B cell (primary cell): ENCODE measurements around the gene SEPTIN5. TPM values are rescaled to one million over a fixed set of nuclear protein-coding genes. Genes with fewer than 3 reads are reported as not detected.

Source experiments
- ATAC-seq: fragments of 200-7000 bp; cut with Tn5 transposase; one replicate; pipeline ENCODE4 v1.10.0; 2021; ENCODE audit warnings: low read depth, mild to moderate bottlenecking, moderate number of reproducible peaks, moderate library complexity
- CTCF ChIA-PET: fragments of 350-600 bp; sonication (Branson Sonifier 250); formaldehyde crosslinking; loops from one replicate; lab custom pipeline; 2021; ENCODE audit warnings: antibody characterized with exemption, inconsistent platforms; lab: Charles Lee
- POLR2A ChIA-PET: fragments of 350-600 bp; sonication (Branson Sonifier 250); formaldehyde crosslinking; loops from one replicate; lab custom pipeline; 2021; ENCODE audit warnings: antibody characterized with exemption; lab: Charles Lee
- DNase-seq: peaks from one replicate; pipeline ENCODE4 v3.0.0; 2013
- H2AFZ ChIP-seq: 2 replicates; pipeline ENCODE4 v1.6.1; 2012; ENCODE audit warnings: mild to moderate bottlenecking, low read depth, low read length; ENCODE audit not compliant: insufficient read depth, poor library complexity, severe bottlenecking
- H3K27ac ChIP-seq, 2 donors: 1 replicate in 1 of 2; 2 replicates in 1 of 2; pipeline ENCODE4 v1.5.1; 2012 to 2013; ENCODE audit warnings: low read length in 2 of 2, mild to moderate bottlenecking in 2 of 2, moderate library complexity in 1 of 2
- H3K27me3 ChIP-seq, 4 experiments: fragments of 200-600 bp in 1 of 4; sonication (generic) in 1 of 4; replicated peaks in 1 of 4; 1 replicate in 2 of 4; 2 replicates in 2 of 4; pipeline versions ENCODE4 v1.6.1 to v1.7.0; 2013 to 2016; ENCODE audit warnings: low read length in 3 of 4, mild to moderate bottlenecking in 2 of 4, mixed read lengths in 1 of 4, moderate library complexity in 1 of 4; ENCODE audit not compliant: insufficient read depth in 4 of 4, control insufficient read depth in 3 of 4; ENCODE audit errors: control extremely low read depth in 1 of 4
- H3K36me3 ChIP-seq, 2 experiments: replicated peaks in 1 of 2; 1 replicate in 1 of 2; 2 replicates in 1 of 2; pipeline versions ENCODE4 v1.6.1 to v1.7.1; 2013; ENCODE audit warnings: low read length in 1 of 2; ENCODE audit not compliant: insufficient read depth in 2 of 2, control insufficient read depth in 1 of 2; ENCODE audit errors: control extremely low read depth in 1 of 2, extremely low read depth in 1 of 2
- H3K4me1 ChIP-seq, 2 donors: fragments of 200-600 bp in 1 of 2; sonication (generic) in 1 of 2; 1 replicate in 1 of 2; 2 replicates in 1 of 2; pipeline versions ENCODE4 v1.5.1 to v1.6.1; 2013 to 2017; ENCODE audit warnings: low read length in 2 of 2; ENCODE audit not compliant: control insufficient read depth in 2 of 2, insufficient read depth in 2 of 2
- H3K4me2 ChIP-seq: replicated peaks from 2 replicates; pipeline ENCODE3; 2012; ENCODE audit warnings: mild to moderate bottlenecking, low read depth, low read length; ENCODE audit not compliant: poor library complexity, severe bottlenecking
- H3K4me3 ChIP-seq, 5 experiments: fragments of 200-600 bp in 1 of 5; sonication (generic) in 1 of 5; 1 replicate in 3 of 5; 2 replicates in 2 of 5; pipeline versions ENCODE4 v1.5.1 to v1.7.0; 2011 to 2016; ENCODE audit warnings: low read length in 4 of 5, mild to moderate bottlenecking in 4 of 5, low read depth in 2 of 5, control low read depth in 1 of 5, moderate library complexity in 1 of 5; ENCODE audit not compliant: insufficient read depth in 1 of 5; ENCODE audit errors: control extremely low read depth in 1 of 5, extremely low read depth in 1 of 5
- H3K79me2 ChIP-seq: fragments of 200-600 bp; sonication (generic); one replicate; pipeline ENCODE4 v1.6.0; 2016; ENCODE audit warnings: low read length; ENCODE audit not compliant: control insufficient read depth, insufficient read depth
- H3K9ac ChIP-seq: fragments of 200-600 bp; sonication (generic); 2 replicates; pipeline ENCODE4 v1.6.1; 2017; ENCODE audit warnings: mild to moderate bottlenecking, low read length, moderate library complexity
- H3K9me3 ChIP-seq, 3 donors: one replicate each; pipeline versions ENCODE4 v1.6.1 to v1.7.1; 2013; ENCODE audit warnings: low read length in 2 of 3; ENCODE audit not compliant: control insufficient read depth in 2 of 3, insufficient read depth in 1 of 3; ENCODE audit errors: control extremely low read depth in 1 of 3
- H4K20me1 ChIP-seq: 2 replicates; pipeline ENCODE4 v1.6.0; 2012; ENCODE audit warnings: mild to moderate bottlenecking, low read length; ENCODE audit not compliant: insufficient read depth, control insufficient read depth, poor library complexity, severe bottlenecking
- H3K27ac Mint-ChIP-seq: one replicate; pipeline ENCODE4 v1.8.0; 2021; ENCODE audit warnings: mixed read lengths
- H3K27me3 Mint-ChIP-seq: one replicate; pipeline ENCODE4 v1.8.0; 2021; ENCODE audit warnings: mixed read lengths
- H3K4me1 Mint-ChIP-seq: one replicate; pipeline ENCODE4 v1.8.0; 2021; ENCODE audit warnings: mixed read lengths
- H3K4me3 Mint-ChIP-seq: one replicate; pipeline ENCODE4 v1.8.0; 2021; ENCODE audit warnings: mixed read lengths
- H3K9me3 Mint-ChIP-seq: one replicate; pipeline ENCODE4 v1.8.0; 2022; ENCODE audit warnings: mixed read lengths; ENCODE audit not compliant: insufficient read depth
- EZH2 ChIP-seq: IDR thresholded peaks from 2 replicates; pipeline ENCODE4 v1.6.1; 2012; ENCODE audit warnings: borderline replicate concordance, low read depth, mild to moderate bottlenecking, moderate library complexity, low read length; ENCODE audit not compliant: insufficient read depth, poor library complexity, severe bottlenecking
- WGBS: methylation state at CpG from one replicate; pipeline ENCODE4 v1.1.5; 2013; ENCODE audit warnings: missing lambda C conversion rate; ENCODE audit not compliant: insufficient coverage; 5-methylcytosine and 5-hydroxymethylcytosine counted together
- intact Hi-C: fragments of 100-400 bp; cut with micrococcal nuclease; formaldehyde crosslinking; loops from one replicate; pipeline ENCODE4 v1.10.0; 2022
- polyA plus RNA-seq: library from polyadenylated mRNA; depleted of rRNA; stranded (reverse); fragments of >200 nt; gene quantifications from 2 replicates; pipeline ENCODE4 v1.2.3, GENCODE V29; 2012
- total RNA-seq, 2 donors: library from RNA; stranded (reverse); fragments of 120-200 nt in 1 of 2; gene quantifications; 1 replicate in 1 of 2; 2 replicates in 1 of 2; pipeline versions ENCODE4 v1.2.3 to v1.2.4, GENCODE V29; 2013 to 2022
- TF ChIP-seq, protein P1 (sequence below): fragments of 200-600 bp; IDR thresholded peaks from one replicate; pipeline ENCODE4 v1.8.0; 2022; ENCODE audit warnings: antibody characterized with exemption, mild to moderate bottlenecking

SEPTIN5 gene
- total and polyA plus RNA-seq, 2 donors (not counting 1 experiment from before 2014, with no cell fraction given) = 0.06 TPM; not detected in 1

DNA sequence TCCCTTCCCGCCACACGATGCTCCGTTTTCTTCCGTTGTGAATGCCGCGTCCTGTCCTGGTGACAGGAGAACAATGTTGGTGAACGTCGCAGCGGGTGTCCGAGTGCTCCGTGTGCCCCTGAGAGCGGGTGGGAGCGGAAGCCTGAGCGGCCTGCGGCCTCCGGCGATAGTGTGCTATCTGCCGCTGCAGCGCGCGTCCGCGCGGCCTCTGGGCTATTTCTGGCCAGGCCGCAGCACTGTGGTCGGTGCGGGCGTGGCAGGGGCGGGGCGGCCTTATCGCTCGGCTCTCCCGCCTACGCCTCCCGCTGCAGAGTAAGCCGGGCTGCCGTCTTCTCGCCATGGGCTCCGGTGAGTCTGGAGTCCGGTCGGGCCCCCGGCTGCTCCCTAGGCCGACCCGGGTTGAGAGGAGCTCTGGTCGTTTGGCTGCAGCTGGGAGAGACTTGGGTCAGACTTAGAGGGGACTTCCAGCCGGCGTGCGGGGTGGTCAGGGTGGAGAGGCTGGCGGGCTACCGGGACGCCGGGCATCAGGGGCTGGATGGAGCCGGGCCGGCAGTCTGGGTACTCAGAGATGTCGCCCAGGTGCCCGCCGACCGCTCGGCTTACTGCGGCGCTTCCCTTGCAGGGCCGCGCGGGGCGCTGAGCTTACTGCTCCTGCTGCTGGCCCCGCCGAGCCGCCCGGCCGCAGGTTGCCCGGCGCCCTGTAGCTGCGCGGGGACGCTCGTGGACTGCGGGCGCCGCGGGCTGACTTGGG is 9.1 kb downstream of the SEPTIN5 start, which contains the start of gene GP1BB:
GP1BB (plus strand) TSS at position 308 of the 751 bp plus-strand sequence; CDS start at position 339, 31 bp downstream.
- intact Hi-C loops = no loop called here
- ChIA-PET POLR2A (interaction anchor here (0.6 kb wide), 1 partner anchor 175 kb away, joined by 3 read pairs; no protein-coding TSS in a partner anchor), CTCF (interaction anchor here (1.0 kb wide), 1 partner anchor 187 kb away, joined by 5 read pairs; no protein-coding TSS in a partner anchor)
- 5% methylated on average over 80 of the region's 80 CpGs for WGBS
- H3K27ac Mint-ChIP-seq = no peak within 1 kb of the TSS
- peaks cover 0 to 48% (median 14%) of the 10 kb centered on the region in 4 experiments for H3K27me3 ChIP-seq
- peaks cover 0 to 14% (median 0%) of the 10 kb centered on the region in 3 donors for H3K9me3 ChIP-seq
- H4K20me1 ChIP-seq = no peaks in the 10 kb centered on the region
- H3K4me2 ChIP-seq = peak within 1 kb of the TSS; percentile 67
- DNase-seq (no peak), ATAC-seq (peak; percentile 71)
- peaks cover 10 to 27% of the 10 kb centered on the region in 2 donors for H3K4me1 ChIP-seq
- H3K9ac ChIP-seq = no peak within 1 kb of the TSS
- peaks cover 43% of the 10 kb centered on the region for H3K27me3 Mint-ChIP-seq
- H3K4me3 ChIP-seq = peak within 1 kb of the TSS in 3 of 5 experiments; percentile 15 to 36 (median 23)
- TF ChIP-seq, protein P1, sequence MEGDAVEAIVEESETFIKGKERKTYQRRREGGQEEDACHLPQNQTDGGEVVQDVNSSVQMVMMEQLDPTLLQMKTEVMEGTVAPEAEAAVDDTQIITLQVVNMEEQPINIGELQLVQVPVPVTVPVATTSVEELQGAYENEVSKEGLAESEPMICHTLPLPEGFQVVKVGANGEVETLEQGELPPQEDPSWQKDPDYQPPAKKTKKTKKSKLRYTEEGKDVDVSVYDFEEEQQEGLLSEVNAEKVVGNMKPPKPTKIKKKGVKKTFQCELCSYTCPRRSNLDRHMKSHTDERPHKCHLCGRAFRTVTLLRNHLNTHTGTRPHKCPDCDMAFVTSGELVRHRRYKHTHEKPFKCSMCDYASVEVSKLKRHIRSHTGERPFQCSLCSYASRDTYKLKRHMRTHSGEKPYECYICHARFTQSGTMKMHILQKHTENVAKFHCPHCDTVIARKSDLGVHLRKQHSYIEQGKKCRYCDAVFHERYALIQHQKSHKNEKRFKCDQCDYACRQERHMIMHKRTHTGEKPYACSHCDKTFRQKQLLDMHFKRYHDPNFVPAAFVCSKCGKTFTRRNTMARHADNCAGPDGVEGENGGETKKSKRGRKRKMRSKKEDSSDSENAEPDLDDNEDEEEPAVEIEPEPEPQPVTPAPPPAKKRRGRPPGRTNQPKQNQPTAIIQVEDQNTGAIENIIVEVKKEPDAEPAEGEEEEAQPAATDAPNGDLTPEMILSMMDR = peak; percentile 29
- no peak for TF ChIP-seq EZH2
- peaks cover 19% of the 10 kb centered on the region for H3K4me1 Mint-ChIP-seq
- no peaks in the 10 kb centered on the region for H3K79me2 ChIP-seq
- peak within 1 kb of the TSS; percentile 38 for H2AFZ ChIP-seq
- no peak within 1 kb of the TSS for H3K27ac ChIP-seq
- H3K36me3 ChIP-seq = no peaks in the 10 kb centered on the region
- no peaks in the 10 kb centered on the region for H3K9me3 Mint-ChIP-seq
- H3K4me3 Mint-ChIP-seq = peak within 1 kb of the TSS; percentile 73
